ENCODE results near the gene PPFIBP2.

- TF ChIP-seq, protein P1, sequence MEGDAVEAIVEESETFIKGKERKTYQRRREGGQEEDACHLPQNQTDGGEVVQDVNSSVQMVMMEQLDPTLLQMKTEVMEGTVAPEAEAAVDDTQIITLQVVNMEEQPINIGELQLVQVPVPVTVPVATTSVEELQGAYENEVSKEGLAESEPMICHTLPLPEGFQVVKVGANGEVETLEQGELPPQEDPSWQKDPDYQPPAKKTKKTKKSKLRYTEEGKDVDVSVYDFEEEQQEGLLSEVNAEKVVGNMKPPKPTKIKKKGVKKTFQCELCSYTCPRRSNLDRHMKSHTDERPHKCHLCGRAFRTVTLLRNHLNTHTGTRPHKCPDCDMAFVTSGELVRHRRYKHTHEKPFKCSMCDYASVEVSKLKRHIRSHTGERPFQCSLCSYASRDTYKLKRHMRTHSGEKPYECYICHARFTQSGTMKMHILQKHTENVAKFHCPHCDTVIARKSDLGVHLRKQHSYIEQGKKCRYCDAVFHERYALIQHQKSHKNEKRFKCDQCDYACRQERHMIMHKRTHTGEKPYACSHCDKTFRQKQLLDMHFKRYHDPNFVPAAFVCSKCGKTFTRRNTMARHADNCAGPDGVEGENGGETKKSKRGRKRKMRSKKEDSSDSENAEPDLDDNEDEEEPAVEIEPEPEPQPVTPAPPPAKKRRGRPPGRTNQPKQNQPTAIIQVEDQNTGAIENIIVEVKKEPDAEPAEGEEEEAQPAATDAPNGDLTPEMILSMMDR (IDR thresholded peaks at IDR 0.05; ENCODE audit: insufficient read depth, low read depth, low read length): no peak
- no peak for TF ChIP-seq EZH2 (IDR thresholded peaks at IDR 0.05; ENCODE audit: insufficient read depth, low read length)
Observed at GRCh38 chr11:7546324-7546791, 32.6 kb downstream of the PPFIBP2 start.
